HG03558 (cell line): ENCODE data around the gene ZNF473.
"Not testable (repeated sequence)": the region's sequence is repeated elsewhere in the genome, so short reads cannot be mapped to it uniquely, and the experiment has no call there.

ENCODE experiments used
- ATAC-seq: cut with Tn5 transposase; IDR thresholded peaks from one replicate; pipeline ENCODE4 v1.9.1; 2021; ENCODE audit warnings: moderate number of reproducible peaks; ENCODE audit not compliant: unreplicated experiment; ENCODE audit errors: extremely low read depth

Gene ZNF473

GRCh38 chr19:50046649-50047503 lies 21.1 kb downstream of the ZNF473 start:
- ATAC-seq = no peak

DNA sequence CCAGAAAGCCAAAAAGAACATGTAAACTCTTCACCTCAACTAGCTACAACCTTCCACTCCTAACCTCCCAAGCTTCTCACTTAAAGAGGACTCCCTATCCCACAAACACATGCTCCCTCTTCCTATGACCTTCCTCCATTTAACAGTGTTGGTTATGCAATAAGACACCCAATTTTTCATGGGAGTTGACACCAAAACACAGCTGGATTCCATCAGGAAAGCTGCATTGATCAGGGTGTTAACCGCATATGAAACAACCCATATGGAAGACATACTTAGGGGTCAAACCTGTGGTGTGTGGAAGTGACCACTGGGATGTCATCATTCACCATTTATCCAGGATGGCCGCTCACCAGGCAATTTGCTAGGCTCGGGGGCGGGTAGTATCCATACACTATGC lies 21.9 kb downstream of the ZNF473 start:
- ATAC-seq = no peak

DNA sequence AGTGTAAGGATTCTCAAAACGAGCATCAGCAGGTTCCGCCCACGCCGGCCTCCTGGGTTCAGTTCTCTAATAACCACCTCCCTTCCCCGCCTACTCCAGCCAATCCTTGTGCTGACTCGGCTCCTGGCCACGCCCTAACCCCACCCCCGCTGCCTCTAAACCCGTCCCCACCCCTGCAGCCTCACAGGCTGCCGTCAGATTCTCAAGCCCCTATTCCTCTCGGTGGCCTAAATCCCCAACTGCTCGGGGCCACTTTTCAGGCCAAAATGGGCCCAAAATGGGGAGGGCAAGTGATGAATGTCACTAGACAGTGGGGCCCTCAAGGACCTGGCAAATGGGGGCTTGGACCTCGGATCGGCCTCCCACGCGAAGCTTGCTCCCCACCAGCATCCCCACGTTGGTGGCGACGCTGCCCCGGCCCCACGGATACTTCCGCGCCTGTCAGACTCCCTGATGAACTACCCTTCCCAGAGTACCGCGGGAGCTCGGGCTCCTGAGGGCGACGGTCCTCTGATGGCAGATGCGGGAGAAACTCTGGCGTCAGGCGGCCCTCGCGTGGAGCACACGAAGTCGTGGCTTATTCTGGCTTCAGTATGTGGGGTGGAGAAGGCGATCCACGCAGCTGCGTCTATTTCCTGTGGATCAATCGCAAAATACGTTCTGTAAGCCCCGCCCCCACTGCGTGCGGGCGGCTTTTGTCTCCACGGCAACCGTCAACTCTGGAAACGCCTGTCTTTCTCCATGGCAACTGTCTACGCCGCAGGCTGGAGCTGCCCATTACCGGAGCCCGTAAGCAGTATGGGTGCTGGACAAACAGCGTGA lies 24.8 kb downstream of the ZNF473 start:
- no peak for ATAC-seq

GRCh38 chr19:50051228-50051895 lies 25.6 kb downstream of the ZNF473 start:
- ATAC-seq = not testable (repeated sequence)

- ATAC-seq = no peak
Measured at GRCh38 chr19:50051964-50052363, 26.2 kb downstream of the ZNF473 start.

DNA sequence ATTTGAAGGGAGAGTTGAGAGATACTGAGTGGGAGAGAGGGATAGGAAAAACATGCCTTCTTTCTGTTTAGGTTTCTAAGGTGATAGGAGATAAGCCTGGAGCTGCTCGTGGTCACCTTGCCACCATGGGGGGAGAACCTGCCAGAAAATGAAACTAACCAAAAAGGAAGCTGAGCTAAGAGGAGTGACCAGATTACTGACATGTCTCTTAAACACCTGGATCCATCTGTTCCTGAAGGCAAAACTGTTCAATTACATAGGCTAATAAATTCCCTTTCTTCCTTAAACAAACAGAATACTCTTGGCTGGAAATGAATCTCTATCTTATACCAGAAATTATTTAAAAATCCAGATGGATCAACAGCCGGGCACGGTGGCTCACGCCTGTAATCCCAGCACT lies 27.3 kb downstream of the ZNF473 start:
- no peak for ATAC-seq

- no peak for ATAC-seq
Measured at GRCh38 chr19:50058425-50058824, 32.6 kb downstream of the ZNF473 start.

DNA sequence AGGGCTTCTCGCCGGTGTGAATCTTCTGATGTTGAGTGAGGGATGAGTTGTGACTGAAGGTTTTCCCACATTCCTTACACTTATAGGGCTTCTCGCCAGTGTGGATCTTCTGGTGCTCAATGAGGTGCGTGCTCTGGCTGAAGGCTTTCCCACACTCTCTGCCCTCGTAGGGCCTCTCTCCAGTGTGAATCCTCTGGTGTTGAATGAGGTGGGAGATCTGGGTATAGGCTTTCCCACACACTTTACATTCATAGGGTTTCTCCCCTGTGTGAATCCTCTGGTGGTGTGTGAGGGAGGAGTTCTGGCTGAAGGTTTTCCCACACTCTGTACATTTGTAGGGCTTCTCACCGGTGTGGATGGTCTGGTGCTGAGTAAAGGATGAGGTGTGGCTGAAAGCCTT lies 33.2 kb downstream of the ZNF473 start:
- no peak for ATAC-seq

DNA sequence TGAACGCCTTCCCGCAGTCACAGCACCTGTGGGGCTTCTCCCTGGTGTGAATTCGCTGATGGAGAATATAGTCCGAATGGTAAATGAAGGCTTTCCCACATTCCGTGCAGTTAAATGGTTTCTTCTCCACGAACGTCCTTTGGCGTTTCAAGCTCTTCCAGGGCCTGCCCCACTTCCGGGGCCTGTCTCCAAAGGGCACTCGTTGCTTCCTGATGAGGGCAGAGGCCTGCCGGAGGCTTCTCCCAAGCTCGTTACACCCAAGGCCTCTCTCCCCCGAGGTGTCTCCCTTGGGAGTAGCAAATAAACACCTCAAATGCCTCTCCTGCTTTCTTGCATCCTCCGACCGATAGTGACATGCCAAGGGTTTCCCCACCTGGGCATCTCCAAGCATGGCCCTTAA lies 34.3 kb downstream of the ZNF473 start:
- no peak for ATAC-seq

DNA sequence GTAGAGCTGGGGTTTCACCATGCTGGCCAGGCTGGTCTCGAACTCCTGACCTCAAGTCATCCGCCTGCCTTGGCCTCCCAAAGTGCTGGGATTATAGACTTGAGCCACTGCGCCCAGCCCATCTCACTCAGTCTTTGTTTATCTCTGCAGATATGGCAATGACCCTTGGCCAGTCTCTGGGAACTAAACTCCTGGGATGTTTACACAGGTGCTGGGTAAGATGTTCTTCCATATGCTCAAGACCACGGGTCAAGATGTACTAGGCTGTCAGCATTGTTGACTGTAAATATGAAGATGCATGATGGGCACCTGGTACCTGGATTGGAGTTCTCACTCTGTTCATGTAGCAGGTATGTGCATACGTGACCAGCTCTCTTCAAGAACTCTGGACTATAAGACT lies 35.8 kb downstream of the ZNF473 start:
- no peak for ATAC-seq

GRCh38 chr19:50065938-50066337 lies 40.1 kb downstream of the ZNF473 start:
- no peak for ATAC-seq

GRCh38 chr19:50067575-50067974 lies 41.8 kb downstream of the ZNF473 start:
- no peak for ATAC-seq

GRCh38 chr19:50068382-50068781 lies 42.6 kb downstream of the ZNF473 start:
- ATAC-seq = not testable (repeated sequence)

GRCh38 chr19:50075076-50075475 lies 49.3 kb downstream of the ZNF473 start:
- not testable (repeated sequence) for ATAC-seq

DNA sequence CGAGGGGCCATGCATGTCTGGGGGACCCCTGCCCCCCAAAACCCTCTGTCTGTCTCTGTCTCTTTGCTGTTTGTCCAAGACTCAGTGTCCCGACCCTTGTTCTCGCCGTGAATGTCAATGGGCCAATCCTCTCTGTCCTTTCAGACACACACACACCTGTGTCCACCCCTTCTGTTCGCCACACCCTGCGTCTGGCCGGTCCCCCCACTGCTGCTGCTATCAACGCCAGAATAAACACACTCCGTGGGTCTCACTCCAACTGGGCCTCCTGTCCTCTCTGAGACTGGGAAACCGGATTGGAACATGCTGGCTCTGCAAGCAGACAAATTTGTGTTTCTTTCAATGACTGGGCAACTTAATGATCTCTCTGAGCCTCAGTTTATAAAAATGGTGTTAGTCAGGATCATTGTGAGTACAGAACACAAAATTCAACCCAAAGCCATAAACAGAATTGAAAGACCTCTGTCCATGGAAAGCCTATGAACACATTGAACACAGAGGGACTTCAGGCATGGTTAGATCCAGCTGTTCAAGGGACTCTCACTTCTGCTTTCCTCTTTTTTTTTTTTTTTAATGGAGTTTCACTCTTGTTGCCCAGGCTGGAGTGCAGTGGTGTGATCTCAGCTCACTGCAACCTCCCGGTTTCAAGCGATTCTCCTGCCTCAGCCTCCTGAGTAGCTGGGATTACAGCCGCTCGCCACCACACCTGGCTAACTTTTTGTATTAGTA lies 50.0 kb downstream of the ZNF473 start:
- ATAC-seq = not testable (repeated sequence)

GRCh38 chr19:50076581-50077355 lies 51.0 kb downstream of the ZNF473 start:
- ATAC-seq = not testable (repeated sequence)

DNA sequence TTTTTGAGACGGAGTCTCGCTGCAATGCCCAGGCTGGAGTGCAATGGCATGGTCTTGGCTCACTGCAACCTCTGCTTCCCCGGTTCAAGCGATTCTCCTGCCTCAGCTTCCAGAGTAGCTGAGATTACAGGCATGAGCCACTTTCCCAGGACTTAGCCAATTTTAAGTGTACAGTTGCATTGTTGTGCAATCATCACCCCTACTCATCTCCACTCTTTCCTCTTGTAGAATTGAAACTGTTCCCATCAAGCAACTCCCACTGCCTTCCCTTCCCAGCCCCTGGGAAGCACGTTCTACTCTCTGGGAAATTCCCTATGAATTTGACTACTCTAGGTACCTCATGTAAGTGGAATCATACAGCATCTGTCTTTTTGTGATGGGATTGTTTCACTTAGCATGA lies 53.2 kb downstream of the ZNF473 start:
- ATAC-seq = not testable (repeated sequence)

GRCh38 chr19:50084440-50084839 lies 58.6 kb downstream of the ZNF473 start:
- not testable (repeated sequence) for ATAC-seq

- not testable (repeated sequence) for ATAC-seq
Measured at GRCh38 chr19:50087153-50087552, 61.3 kb downstream of the ZNF473 start.
